ENCODE data around the gene IL17B. TPM values are rescaled to one million over a fixed set of nuclear protein-coding genes. Genes with fewer than 3 reads are reported as not detected.

IL17B gene
- total RNA-seq, 2 experiments from 2014 or later = not detected

GRCh38 chr5:149364719-149365118 lies 14.4 kb downstream of the IL17B start:
- BruUV-seq (replicated peaks) = no TSS peak
- POLR2A ChIA-PET = no interaction called here

GRCh38 chr5:149363936-149364335 lies 15.2 kb downstream of the IL17B start:
- H3K9me3 ChIP-seq (ENCODE audit: low read length) = no peaks in the 10 kb centered on the region
- DNase-seq (ENCODE audit: low spot score) = no peak
- H2AFZ ChIP-seq (ENCODE audit: low read length) = no peak overlapping the region
- H3K27ac ChIP-seq (ENCODE audit: low read depth, low read length, poor library complexity, severe bottlenecking) = no peak overlapping the region
- no peaks in the 10 kb centered on the region for H3K36me3 ChIP-seq (ENCODE audit: insufficient read depth, low read length)
- peaks cover 10% of the 10 kb centered on the region for H3K4me1 ChIP-seq (ENCODE audit: insufficient read depth, low read length, poor library complexity, severe bottlenecking)
- H3K79me2 ChIP-seq (ENCODE audit: insufficient read depth, low read depth, low read length) = peaks cover 5% of the 10 kb centered on the region; the same call in 1 of the 2 replicates
- no peaks in the 10 kb centered on the region for H3K9me2 ChIP-seq (ENCODE audit: insufficient read depth, low read length)
- H3K4me3 ChIP-seq (ENCODE audit: low read depth, low read length, poor library complexity, severe bottlenecking) = no peak overlapping the region
- TF ChIP-seq EZH2phosphoT487 (IDR thresholded peaks at IDR 0.05; ENCODE audit: borderline replicate concordance, low read depth, low read length) = no peak
- no peak for TF ChIP-seq CTCF (conservative IDR thresholded peaks at IDR 0.05; ENCODE audit: low read length)
- H3K4me2 ChIP-seq (ENCODE audit: low read length) = no peak overlapping the region
- intact Hi-C loops (cut with micrococcal nuclease; ENCODE audit: unreplicated experiment) = no loop called here
- no TSS peak for BruUV-seq (replicated peaks)
- H4K20me1 ChIP-seq (ENCODE audit: insufficient read depth, low read length) = peaks cover 1% of the 10 kb centered on the region; the same call in 1 of the 2 replicates
- CTCF ChIA-PET (ENCODE audit: unreplicated experiment) = no interaction called here
- POLR2A ChIA-PET = interaction anchor here (12.6 kb wide), 1 partner anchor 19 kb away, joined by 183 read pairs; the partner anchor contains the start of gene GRPEL2

More at GRCh38 chr5:149364719-149365118, 14.4 kb downstream of the IL17B start:
- Histone ChIP-seq H2AFZ (ENCODE audit: low read length) (no peak overlapping the region), H3K4me2 (ENCODE audit: low read length) (no peak overlapping the region), H3K4me1 (ENCODE audit: insufficient read depth, low read length, poor library complexity, severe bottlenecking) (peaks cover 5% of the 10 kb centered on the region), H3K9me2 (ENCODE audit: insufficient read depth, low read length) (no peaks in the 10 kb centered on the region), H4K20me1 (ENCODE audit: insufficient read depth, low read length) (no peaks in the 10 kb centered on the region), H3K4me3 (ENCODE audit: low read depth, low read length, poor library complexity, severe bottlenecking) (no peak overlapping the region), H3K36me3 (ENCODE audit: insufficient read depth, low read length) (no peaks in the 10 kb centered on the region), H3K79me2 (ENCODE audit: insufficient read depth, low read depth, low read length) (no peaks in the 10 kb centered on the region), H3K9me3 (ENCODE audit: low read length) (no peaks in the 10 kb centered on the region), H3K27ac (ENCODE audit: low read depth, low read length, poor library complexity, severe bottlenecking) (no peak overlapping the region)
- TF ChIP-seq EZH2phosphoT487 (IDR thresholded peaks at IDR 0.05; ENCODE audit: borderline replicate concordance, low read depth, low read length) = no peak
- no peak for TF ChIP-seq CTCF (conservative IDR thresholded peaks at IDR 0.05; ENCODE audit: low read length)
- DNase-seq (ENCODE audit: low spot score) = no peak
- intact Hi-C loops (cut with micrococcal nuclease; ENCODE audit: unreplicated experiment) = no loop called here
- CTCF ChIA-PET (ENCODE audit: unreplicated experiment) = no interaction called here

GRCh38 chr5:149363358-149363757 lies 15.7 kb downstream of the IL17B start:
- no peak for DNase-seq (ENCODE audit: low spot score)
- Histone ChIP-seq H3K36me3 (ENCODE audit: insufficient read depth, low read length) (no peaks in the 10 kb centered on the region), H3K9me3 (ENCODE audit: low read length) (no peaks in the 10 kb centered on the region), H3K4me3 (ENCODE audit: low read depth, low read length, poor library complexity, severe bottlenecking) (no peak overlapping the region), H3K9me2 (ENCODE audit: insufficient read depth, low read length) (no peaks in the 10 kb centered on the region), H4K20me1 (ENCODE audit: insufficient read depth, low read length) (peaks cover 3% of the 10 kb centered on the region; the same call in 1 of the 2 replicates), H3K27ac (ENCODE audit: low read depth, low read length, poor library complexity, severe bottlenecking) (no peak overlapping the region), H3K4me2 (ENCODE audit: low read length) (no peak overlapping the region), H3K79me2 (ENCODE audit: insufficient read depth, low read depth, low read length) (peaks cover 10% of the 10 kb centered on the region; the same call in 1 of the 2 replicates), H2AFZ (ENCODE audit: low read length) (no peak overlapping the region), H3K4me1 (ENCODE audit: insufficient read depth, low read length, poor library complexity, severe bottlenecking) (peaks cover 15% of the 10 kb centered on the region)
- no TSS peak for BruUV-seq (replicated peaks)
- intact Hi-C loops (cut with micrococcal nuclease; ENCODE audit: unreplicated experiment) = no loop called here
- CTCF ChIA-PET (ENCODE audit: unreplicated experiment) = interaction anchor here (1.1 kb wide), 1 partner anchor 10 kb away, joined by 3 read pairs; no protein-coding TSS in a partner anchor
- no peak for TF ChIP-seq CTCF (conservative IDR thresholded peaks at IDR 0.05; ENCODE audit: low read length)
- no peak for TF ChIP-seq EZH2phosphoT487 (IDR thresholded peaks at IDR 0.05; ENCODE audit: borderline replicate concordance, low read depth, low read length)
- POLR2A ChIA-PET = interaction anchor here (12.6 kb wide), 1 partner anchor 19 kb away, joined by 183 read pairs; the partner anchor contains the start of gene GRPEL2

Data from OCI-LY7 (cell line).